Prostate gland (tissue), 2 donors: Measurements from ENCODE around the gene NES.

Source experiments
- CTCF ChIP-seq, 4 experiments: fragments of 200-600 bp in 2 of 4; fragments of 450-650 bp in 2 of 4; sonication (generic) in 2 of 4; IDR thresholded peaks; 1 replicate in 3 of 4; 2 replicates in 1 of 4; pipeline ENCODE4 v1.5.1; 2016 to 2019; ENCODE audit warnings: antibody characterized with exemption in 4 of 4, mild to moderate bottlenecking in 2 of 4, moderate library complexity in 2 of 4
- POLR2A ChIP-seq: fragments of 450-650 bp; IDR thresholded peaks from one replicate; pipeline ENCODE4 v1.6.1; 2016; ENCODE audit warnings: antibody characterized with exemption, mild to moderate bottlenecking

GRCh38 chr1:156662800-156663055 is 14.5 kb downstream of the NES start:
- TF ChIP-seq CTCF (IDR thresholded peaks at IDR 0.05): no peak
- TF ChIP-seq POLR2A: no peak
